HUES6 (cell line): Measurements from ENCODE around the gene PBRM1.
"Not testable (repeated sequence)": the region's sequence is repeated elsewhere in the genome, so short reads cannot be mapped to it uniquely, and the experiment has no call there.

Source experiments
- H3K27ac ChIP-seq: 2 replicates; pipeline ENCODE4 v1.7.0; 2013; ENCODE audit warnings: low read depth, mild to moderate bottlenecking, low read length, inconsistent platforms
- H3K27me3 ChIP-seq: 2 replicates; pipeline ENCODE4 v1.6.1; 2013; ENCODE audit warnings: low read length; ENCODE audit not compliant: control insufficient read depth, insufficient read depth
- H3K36me3 ChIP-seq: 2 replicates; pipeline ENCODE4 v1.6.1; 2013; ENCODE audit warnings: low read length; ENCODE audit not compliant: control insufficient read depth, insufficient read depth
- H3K4me1 ChIP-seq: 2 replicates; pipeline ENCODE4 v1.6.1; 2013; ENCODE audit warnings: low read length; ENCODE audit not compliant: control insufficient read depth, insufficient read depth
- H3K4me3 ChIP-seq: 2 replicates; pipeline ENCODE4 v1.5.1; 2013; ENCODE audit warnings: low read depth, low read length
- H3K9ac ChIP-seq: one replicate; pipeline ENCODE4 v1.6.1; 2013; ENCODE audit warnings: mild to moderate bottlenecking, low read length
- H3K9me3 ChIP-seq: 2 replicates; pipeline ENCODE4 v1.6.1; 2013; ENCODE audit warnings: low read depth, low read length; ENCODE audit not compliant: control insufficient read depth, insufficient read depth

PBRM1 gene

DNA sequence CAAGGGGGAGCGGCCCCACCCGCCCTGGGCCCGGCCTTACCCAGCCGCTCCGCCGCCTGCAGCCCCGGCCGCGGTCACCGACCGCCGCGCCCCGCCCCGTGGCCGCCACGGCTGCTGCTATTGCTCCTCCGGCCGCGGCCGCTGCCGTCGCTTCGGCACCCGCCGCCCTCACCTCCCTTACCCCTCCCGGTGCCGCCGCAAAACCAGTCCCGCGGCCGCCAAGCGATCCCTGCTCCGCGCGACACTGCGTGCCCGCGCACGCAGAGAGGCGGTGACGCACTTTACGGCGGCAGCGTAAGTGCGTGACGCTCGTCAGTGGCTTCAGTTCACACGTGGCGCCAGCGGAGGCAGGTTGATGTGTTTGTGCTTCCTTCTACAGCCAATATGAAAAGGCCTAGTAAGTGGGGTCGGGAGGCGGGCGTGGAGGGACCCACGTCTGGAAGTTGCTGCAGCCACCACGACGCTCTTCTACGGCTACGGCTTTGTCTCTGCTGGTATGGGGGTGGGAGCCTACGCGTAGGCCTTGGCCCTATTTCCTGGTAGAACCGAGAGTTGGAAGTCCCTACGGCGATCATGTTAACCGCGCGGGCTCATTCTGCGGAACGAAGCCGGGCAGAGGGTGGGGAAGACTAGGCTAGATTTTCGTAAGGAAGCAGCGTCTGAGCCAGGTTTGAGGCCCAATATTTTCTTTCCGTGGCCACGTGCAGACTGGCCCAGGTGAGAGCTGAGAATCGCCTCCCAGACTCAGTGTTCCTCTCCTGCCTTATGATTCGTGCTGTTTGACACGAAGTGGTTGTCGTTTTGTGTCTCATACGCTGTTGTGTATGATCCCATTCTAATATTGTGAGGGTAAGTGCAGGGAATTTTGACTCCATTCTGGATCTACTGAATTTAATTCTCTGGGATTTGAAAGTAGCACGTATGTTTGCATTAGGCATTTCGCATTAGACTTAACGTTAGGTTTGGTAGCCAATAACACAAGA is at the start of gene PBRM1, which contains the start of gene GNL3:
TSS of gene PBRM1 (minus strand) at position 205 of the 983 bp plus-strand sequence.
TSS of gene GNL3 (plus strand) at position 324 of the 983 bp plus-strand sequence. CDS start at position 385, 61 bp downstream.
- H3K4me1 ChIP-seq = 0 out of 2 replicates have a peak, but pooled peaks cover 10% of the 10 kb centered on the region
- H3K36me3 ChIP-seq = peaks cover 55% of the 10 kb centered on the region
- peak within 1 kb of the TSS; percentile 79 for H3K27ac ChIP-seq

DNA sequence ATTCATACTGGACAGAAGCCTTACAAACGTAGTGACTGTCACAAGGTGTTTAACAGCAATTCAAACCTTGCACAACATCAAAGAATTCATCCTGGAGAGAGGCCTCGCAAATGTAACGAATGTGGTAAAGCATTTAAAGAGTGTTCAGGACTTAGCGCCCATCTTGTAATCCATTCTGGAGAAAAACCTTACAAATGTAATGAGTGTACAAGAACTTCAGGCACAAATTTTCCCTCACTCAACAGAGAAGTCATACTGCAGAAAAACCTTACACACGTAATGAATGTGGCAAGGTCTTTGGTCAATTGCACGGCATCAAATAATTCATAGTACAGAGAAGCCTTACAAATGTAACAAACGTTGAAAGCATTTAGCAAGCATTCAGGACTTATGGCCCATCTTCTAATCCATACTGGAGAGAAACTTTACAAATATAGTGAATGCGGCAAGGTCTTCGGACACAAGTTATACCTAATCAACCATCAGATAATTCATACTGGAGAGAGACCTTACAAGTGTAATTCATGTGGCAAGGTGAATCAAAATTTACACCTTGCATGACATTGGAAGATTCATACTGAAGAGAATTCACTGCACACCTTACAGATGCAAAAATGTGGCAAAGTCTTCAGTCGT is 47.7 kb upstream of the PBRM1 start:
- Histone ChIP-seq H3K27ac (no peak overlapping the region), H3K9me3 (peaks cover 5% of the 10 kb centered on the region; the same call in 1 of the 2 replicates), H3K9ac (no peak overlapping the region), H3K4me1 (no peaks in the 10 kb centered on the region), H3K27me3 (no peaks in the 10 kb centered on the region), H3K4me3 (no peak overlapping the region), H3K36me3 (peaks cover 61% of the 10 kb centered on the region)

More for the DNA sequence above, at the start of gene PBRM1, which contains the start of gene GNL3:
- Histone ChIP-seq H3K4me3 (peak within 1 kb of the TSS; percentile 96), H3K27me3 (no peaks in the 10 kb centered on the region), H3K9ac (peak within 1 kb of the TSS; percentile 98), H3K9me3 (no peaks in the 10 kb centered on the region)

DNA sequence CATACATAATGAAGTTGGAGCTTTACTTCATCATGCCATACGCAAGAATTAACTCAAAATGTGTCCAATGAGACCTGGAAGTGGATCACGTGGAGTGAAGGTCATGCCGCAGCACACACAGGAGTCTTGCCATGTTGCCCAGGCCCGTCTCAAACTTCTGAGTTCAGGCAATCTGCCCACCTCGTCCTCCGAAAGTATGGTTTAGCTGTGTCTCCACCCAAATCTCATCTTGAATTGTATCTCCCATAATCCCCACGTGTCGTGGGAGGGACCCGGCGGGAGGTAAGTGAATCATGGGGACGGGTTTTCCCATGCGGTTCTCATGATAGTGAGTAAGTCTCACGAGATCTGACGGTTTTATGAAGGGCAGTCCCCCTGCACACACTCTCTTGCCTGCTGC is 45.9 kb upstream of the PBRM1 start:
- H3K9me3 ChIP-seq = peaks cover 5% of the 10 kb centered on the region; the same call in 1 of the 2 replicates
- H3K36me3 ChIP-seq = peaks cover 54% of the 10 kb centered on the region
- H3K9ac ChIP-seq = no peak overlapping the region
- no peaks in the 10 kb centered on the region for H3K27me3 ChIP-seq
- H3K27ac ChIP-seq = no peak overlapping the region
- H3K4me1 ChIP-seq = no peaks in the 10 kb centered on the region
- no peak overlapping the region for H3K4me3 ChIP-seq

DNA sequence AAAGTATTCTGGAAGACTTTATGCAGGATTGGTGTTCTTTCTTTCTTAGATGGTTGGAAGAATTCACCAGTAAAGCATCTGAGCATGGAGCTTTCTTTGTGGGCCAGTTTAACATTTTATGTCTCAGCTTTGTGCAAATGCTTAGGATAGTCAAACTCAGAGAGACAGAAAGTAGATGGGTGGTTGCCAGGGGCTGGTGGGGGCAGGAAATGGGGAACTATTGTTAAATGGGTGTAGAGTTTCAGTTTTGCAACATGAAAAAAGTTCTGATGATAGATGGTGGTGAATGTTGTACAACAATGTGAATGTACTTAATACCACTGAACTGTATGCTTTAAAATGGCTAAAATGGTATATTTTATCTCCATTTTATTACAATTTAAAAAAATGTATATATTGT is 45.0 kb upstream of the PBRM1 start:
- Histone ChIP-seq H3K9ac (no peak overlapping the region), H3K4me3 (no peak overlapping the region), H3K9me3 (peaks cover 5% of the 10 kb centered on the region; the same call in 1 of the 2 replicates), H3K4me1 (no peaks in the 10 kb centered on the region), H3K36me3 (peaks cover 50% of the 10 kb centered on the region), H3K27me3 (no peaks in the 10 kb centered on the region), H3K27ac (no peak overlapping the region)

DNA sequence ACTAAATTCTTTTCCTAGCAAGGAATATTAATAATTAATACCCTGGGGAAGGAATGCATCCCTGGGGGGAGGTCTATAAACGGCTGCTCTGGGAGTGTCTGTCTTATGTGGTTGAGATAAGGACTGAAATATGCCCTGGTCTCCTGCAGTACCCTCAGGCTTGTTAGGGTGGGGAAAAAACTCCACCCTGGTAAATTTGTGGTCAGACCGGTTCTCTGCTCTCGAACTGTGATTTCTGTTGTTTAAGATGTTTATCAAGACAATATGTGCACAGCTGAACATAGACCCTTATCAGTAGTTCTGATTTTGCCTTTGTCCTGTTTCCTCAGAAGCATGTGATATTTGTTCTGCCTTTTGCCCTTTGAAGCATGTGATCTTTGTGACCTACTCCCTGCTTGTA is 43.0 kb upstream of the PBRM1 start:
- H3K27me3 ChIP-seq, H3K9ac ChIP-seq, H3K4me3 ChIP-seq, H3K27ac ChIP-seq, H3K9me3 ChIP-seq, H3K4me1 ChIP-seq: not testable (repeated sequence)
- peaks cover 40% of the 10 kb centered on the region for H3K36me3 ChIP-seq

DNA sequence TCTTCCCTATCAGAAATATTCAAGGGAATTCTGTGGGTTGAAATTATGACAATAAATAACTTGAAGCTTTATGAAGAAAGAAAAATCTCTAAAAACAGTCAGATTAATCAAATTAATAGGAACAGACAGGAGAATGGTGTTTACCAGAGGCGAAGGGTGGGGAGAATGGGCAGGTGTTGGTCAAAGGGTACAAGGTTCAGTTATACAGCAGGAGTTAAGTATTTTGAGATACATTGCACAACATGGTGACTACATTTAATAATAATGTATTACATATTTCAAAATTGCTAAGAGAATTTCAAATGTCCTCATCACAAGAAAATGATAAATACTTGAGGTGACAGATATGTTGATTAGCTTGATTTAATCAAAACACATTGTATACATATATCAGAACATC is 38.8 kb upstream of the PBRM1 start:
- Histone ChIP-seq H3K9me3 (no peaks in the 10 kb centered on the region; the same call in 1 of the 2 replicates), H3K4me1 (no peaks in the 10 kb centered on the region), H3K36me3 (peaks cover 4% of the 10 kb centered on the region), H3K9ac (no peak overlapping the region), H3K4me3 (no peak overlapping the region), H3K27ac (no peak overlapping the region), H3K27me3 (no peaks in the 10 kb centered on the region)

DNA sequence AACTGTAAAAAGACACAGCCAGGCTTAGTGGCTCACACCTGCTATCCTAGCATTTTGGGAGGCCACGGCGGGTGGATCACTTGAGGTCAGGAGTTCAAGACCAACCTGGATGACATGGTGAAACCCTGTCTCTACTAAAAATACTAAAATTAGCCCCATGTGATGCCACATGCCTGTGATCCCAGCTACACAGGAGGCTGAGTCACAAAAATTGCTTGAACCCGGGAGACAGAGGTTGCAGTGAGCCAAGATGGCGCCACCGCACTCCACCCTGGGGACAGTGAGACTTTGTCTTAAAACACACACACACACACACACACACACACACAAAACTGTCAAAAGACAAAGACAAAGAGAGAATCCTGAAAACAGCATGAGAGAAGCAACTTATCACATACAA is 38.2 kb upstream of the PBRM1 start:
- no peaks in the 10 kb centered on the region; the same call in 1 of the 2 replicates for H3K9me3 ChIP-seq
- no peak overlapping the region for H3K9ac ChIP-seq
- H3K27me3 ChIP-seq = no peaks in the 10 kb centered on the region
- peaks cover 5% of the 10 kb centered on the region for H3K36me3 ChIP-seq
- no peaks in the 10 kb centered on the region for H3K4me1 ChIP-seq
- H3K4me3 ChIP-seq = no peak overlapping the region
- H3K27ac ChIP-seq = no peak overlapping the region

DNA sequence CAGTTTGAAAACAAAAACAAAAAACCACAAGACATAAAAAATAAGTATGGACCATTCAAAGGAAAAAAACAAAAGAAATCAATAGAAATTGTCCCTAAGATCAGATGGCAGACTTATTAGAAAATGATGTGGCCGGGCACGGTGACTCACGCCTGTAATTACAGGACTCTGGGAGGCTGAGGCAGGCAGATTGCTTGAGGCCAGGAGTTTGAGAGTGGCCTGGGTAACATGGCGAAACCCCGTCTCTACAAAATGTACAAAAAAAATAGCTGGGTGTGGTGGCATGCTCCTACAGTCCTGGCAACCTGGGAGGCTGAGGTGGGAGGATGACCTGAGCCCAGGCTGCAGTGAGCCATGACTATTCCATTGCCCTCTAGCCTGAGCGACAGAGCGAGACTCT is 36.8 kb upstream of the PBRM1 start:
- Histone ChIP-seq H3K36me3 (peaks cover 3% of the 10 kb centered on the region; the same call in 1 of the 2 replicates), H3K4me3 (no peak overlapping the region), H3K9ac (no peak overlapping the region), H3K27me3 (no peaks in the 10 kb centered on the region), H3K4me1 (no peaks in the 10 kb centered on the region), H3K27ac (no peak overlapping the region), H3K9me3 (no peaks in the 10 kb centered on the region)

DNA sequence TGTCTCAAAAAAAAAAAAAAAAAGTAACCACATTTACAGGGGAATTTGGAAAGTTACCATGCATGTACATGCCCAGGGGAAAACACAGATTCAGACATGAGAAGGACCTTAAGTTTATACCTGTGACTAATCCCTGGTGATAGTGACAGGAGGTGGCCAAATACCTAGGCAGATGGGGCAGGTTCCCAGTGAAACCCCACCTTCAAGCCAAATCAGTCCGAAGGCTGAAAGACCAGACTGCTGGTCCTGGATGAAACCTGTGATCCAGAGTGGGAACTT is 36.0 kb upstream of the PBRM1 start:
- Histone ChIP-seq H3K9ac (no peak overlapping the region), H3K36me3 (peaks cover 3% of the 10 kb centered on the region; the same call in 1 of the 2 replicates), H3K27me3 (no peaks in the 10 kb centered on the region), H3K27ac (no peak overlapping the region), H3K9me3 (no peaks in the 10 kb centered on the region), H3K4me1 (no peaks in the 10 kb centered on the region), H3K4me3 (no peak overlapping the region)

DNA sequence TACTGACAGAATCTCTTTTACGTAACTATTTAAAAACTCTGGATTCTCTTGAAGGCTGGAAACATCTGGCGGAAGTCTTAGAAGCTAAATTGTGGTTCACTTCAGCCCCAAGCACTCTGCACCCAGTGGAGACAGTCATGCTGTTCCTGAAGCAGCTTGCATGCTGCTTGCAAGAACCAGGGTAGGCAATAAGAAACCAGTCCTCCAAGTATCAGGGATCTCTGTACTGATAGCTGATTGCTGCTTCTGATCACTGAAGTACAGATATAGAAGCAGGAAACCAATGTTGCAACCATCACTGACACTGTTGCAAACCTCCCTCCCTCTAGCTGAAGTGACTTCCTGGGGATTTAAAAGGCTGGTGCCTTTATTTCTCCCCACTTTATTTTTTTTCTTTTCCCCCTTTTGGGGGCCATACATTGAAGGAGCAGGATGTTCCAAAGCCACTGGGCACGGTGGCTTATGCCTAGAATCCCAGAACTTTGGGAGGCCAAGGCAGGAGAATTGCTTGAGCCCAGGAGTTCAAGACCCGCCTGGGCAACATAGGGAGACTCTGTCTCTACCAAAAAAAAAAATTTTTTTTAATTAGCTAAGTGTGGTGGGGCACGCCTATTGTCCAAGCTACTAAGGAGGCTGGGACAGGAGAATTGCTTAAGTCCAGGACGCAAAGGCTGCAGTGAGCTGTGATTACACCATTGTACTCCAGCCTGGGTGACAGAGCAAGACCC is 35.5 kb upstream of the PBRM1 start:
- no peaks in the 10 kb centered on the region for H3K4me1 ChIP-seq
- H3K27ac ChIP-seq = no peak overlapping the region
- H3K9ac ChIP-seq = no peak overlapping the region
- no peaks in the 10 kb centered on the region for H3K9me3 ChIP-seq
- peaks cover 3% of the 10 kb centered on the region; the same call in 1 of the 2 replicates for H3K36me3 ChIP-seq
- no peak overlapping the region for H3K4me3 ChIP-seq
- no peaks in the 10 kb centered on the region for H3K27me3 ChIP-seq
